Endothelial cell (in vitro differentiated cells): ENCODE data around the gene SULT4A1. TPM values are rescaled to one million over a fixed set of nuclear protein-coding genes. Genes with fewer than 3 reads are reported as not detected.
"Not testable (repeated sequence)": the region's sequence is repeated elsewhere in the genome, so short reads cannot be mapped to it uniquely, and the experiment has no call there.

Experiments
- DNase-seq: peaks from one replicate; pipeline ENCODE4 v3.0.0; 2021; ENCODE audit warnings: low spot score
- H3K27ac Mint-ChIP-seq: one replicate; pipeline ENCODE4 v1.8.0; 2021; ENCODE audit warnings: mixed read lengths, inconsistent platforms; ENCODE audit not compliant: unreplicated experiment
- H3K27me3 Mint-ChIP-seq: one replicate; pipeline ENCODE4 v1.8.0; 2021; ENCODE audit warnings: mild to moderate bottlenecking, moderate library complexity, mixed read lengths, inconsistent platforms; ENCODE audit not compliant: unreplicated experiment
- H3K36me3 Mint-ChIP-seq: one replicate; pipeline ENCODE4 v1.8.0; 2021; ENCODE audit warnings: mild to moderate bottlenecking, low read depth, mixed read lengths, inconsistent platforms; ENCODE audit not compliant: unreplicated experiment
- H3K4me1 Mint-ChIP-seq: one replicate; pipeline ENCODE4 v1.8.0; 2021; ENCODE audit warnings: mild to moderate bottlenecking, mixed read lengths, inconsistent platforms; ENCODE audit not compliant: unreplicated experiment
- H3K4me3 Mint-ChIP-seq: one replicate; pipeline ENCODE4 v1.8.0; 2021; ENCODE audit warnings: mild to moderate bottlenecking, mixed read lengths, inconsistent platforms; ENCODE audit not compliant: unreplicated experiment
- H3K9me3 Mint-ChIP-seq: one replicate; pipeline ENCODE4 v1.8.0; 2021; ENCODE audit warnings: mixed read lengths, inconsistent platforms; ENCODE audit not compliant: unreplicated experiment
- total RNA-seq: library from RNA; stranded (reverse); fragmentation: NEBNext Ultra II Directional; extraction: Animal tissue kit (Norgen Biotek cat#: 25700); gene quantifications from one replicate; pipeline ENCODE4 v1.2.1, GENCODE V29; 2021; ENCODE audit not compliant: unreplicated experiment
- TF ChIP-seq, protein P1 (sequence below): fragments of 200-600 bp; sonication (generic); IDR thresholded peaks from one replicate; pipeline ENCODE4 v1.5.0; 2021; ENCODE audit warnings: antibody characterized with exemption; ENCODE audit not compliant: unreplicated experiment

SULT4A1 gene
- total RNA-seq, 1 donor from 2014 or later, result 16.5 TPM

DNA sequence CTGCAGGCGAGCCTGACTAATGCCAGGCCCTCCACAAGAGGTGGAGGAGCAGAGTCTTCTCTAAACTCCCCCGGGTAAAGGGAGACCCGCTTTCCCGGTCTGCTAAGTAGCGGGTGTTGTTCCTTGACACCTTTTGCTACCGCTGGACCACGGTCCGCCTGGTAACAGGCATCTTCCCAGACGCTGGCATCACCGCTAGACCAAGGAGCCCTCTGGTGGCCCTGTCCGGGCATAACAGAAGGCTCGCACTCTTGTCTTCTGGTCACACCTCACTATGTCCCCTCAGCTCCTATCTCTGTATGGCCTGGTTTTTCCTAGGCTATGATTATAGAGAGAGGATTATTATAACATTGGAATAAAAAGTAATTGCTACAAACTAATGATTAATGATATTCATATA is 42.1 kb upstream of the SULT4A1 start:
- not testable (repeated sequence) for H3K27me3 Mint-ChIP-seq, H3K27ac Mint-ChIP-seq, H3K9me3 Mint-ChIP-seq, H3K4me3 Mint-ChIP-seq, H3K36me3 Mint-ChIP-seq, H3K4me1 Mint-ChIP-seq
- TF ChIP-seq, protein P1, sequence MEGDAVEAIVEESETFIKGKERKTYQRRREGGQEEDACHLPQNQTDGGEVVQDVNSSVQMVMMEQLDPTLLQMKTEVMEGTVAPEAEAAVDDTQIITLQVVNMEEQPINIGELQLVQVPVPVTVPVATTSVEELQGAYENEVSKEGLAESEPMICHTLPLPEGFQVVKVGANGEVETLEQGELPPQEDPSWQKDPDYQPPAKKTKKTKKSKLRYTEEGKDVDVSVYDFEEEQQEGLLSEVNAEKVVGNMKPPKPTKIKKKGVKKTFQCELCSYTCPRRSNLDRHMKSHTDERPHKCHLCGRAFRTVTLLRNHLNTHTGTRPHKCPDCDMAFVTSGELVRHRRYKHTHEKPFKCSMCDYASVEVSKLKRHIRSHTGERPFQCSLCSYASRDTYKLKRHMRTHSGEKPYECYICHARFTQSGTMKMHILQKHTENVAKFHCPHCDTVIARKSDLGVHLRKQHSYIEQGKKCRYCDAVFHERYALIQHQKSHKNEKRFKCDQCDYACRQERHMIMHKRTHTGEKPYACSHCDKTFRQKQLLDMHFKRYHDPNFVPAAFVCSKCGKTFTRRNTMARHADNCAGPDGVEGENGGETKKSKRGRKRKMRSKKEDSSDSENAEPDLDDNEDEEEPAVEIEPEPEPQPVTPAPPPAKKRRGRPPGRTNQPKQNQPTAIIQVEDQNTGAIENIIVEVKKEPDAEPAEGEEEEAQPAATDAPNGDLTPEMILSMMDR, result peak; percentile 59
- DNase-seq, result peak; percentile 56

DNA sequence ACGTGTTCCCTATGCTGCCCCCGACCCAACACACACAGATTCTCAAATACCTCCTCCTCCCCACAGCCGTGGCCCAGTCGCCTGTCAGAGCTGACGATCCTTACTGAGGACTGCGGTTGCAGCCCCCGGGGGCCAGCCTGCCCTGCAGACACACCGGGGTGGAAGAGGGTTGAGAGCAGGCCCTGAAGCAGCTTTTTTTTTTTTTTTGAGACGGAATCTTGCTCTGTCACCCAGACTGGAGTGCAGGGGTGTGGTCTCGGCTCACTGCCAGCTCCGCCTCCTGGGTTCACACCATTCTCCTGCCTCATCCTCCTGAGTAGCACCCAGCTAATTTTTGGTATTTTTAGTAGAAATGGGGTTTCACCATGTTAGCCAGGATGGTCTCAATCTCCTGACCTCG is 40.7 kb upstream of the SULT4A1 start:
- H3K4me1 Mint-ChIP-seq, H3K27me3 Mint-ChIP-seq, DNase-seq, H3K27ac Mint-ChIP-seq, H3K36me3 Mint-ChIP-seq, H3K9me3 Mint-ChIP-seq, H3K4me3 Mint-ChIP-seq: not testable (repeated sequence)

GRCh38 chr22:43901976-43902643 is 39.8 kb upstream of the SULT4A1 start:
- Mint-ChIP-seq H3K4me1 (no peaks in the 10 kb centered on the region), H3K27me3 (peaks cover 9% of the 10 kb centered on the region), H3K27ac (no peak overlapping the region), H3K9me3 (no peaks in the 10 kb centered on the region), H3K36me3 (no peaks in the 10 kb centered on the region), H3K4me3 (no peak overlapping the region)
- TF ChIP-seq, protein P1, result no peak
- no peak for DNase-seq

- TF ChIP-seq, protein P1, result no peak
- H3K27ac Mint-ChIP-seq, result no peak overlapping the region
- no peaks in the 10 kb centered on the region for H3K36me3 Mint-ChIP-seq
- DNase-seq, result no peak
- no peak overlapping the region for H3K4me3 Mint-ChIP-seq
- peaks cover 4% of the 10 kb centered on the region for H3K27me3 Mint-ChIP-seq
- no peaks in the 10 kb centered on the region for H3K9me3 Mint-ChIP-seq
- H3K4me1 Mint-ChIP-seq, result no peaks in the 10 kb centered on the region
These were observed 37.9 kb upstream of the SULT4A1 start for GRCh38 chr22:43900206-43900605.

GRCh38 chr22:43897751-43898261 is 35.5 kb upstream of the SULT4A1 start:
- TF ChIP-seq, protein P1, result no peak
- H3K4me1 Mint-ChIP-seq, result no peaks in the 10 kb centered on the region
- H3K27me3 Mint-ChIP-seq, result peaks cover 2% of the 10 kb centered on the region
- no peak for DNase-seq
- no peak overlapping the region for H3K4me3 Mint-ChIP-seq
- no peak overlapping the region for H3K27ac Mint-ChIP-seq
- H3K36me3 Mint-ChIP-seq, result no peaks in the 10 kb centered on the region
- H3K9me3 Mint-ChIP-seq, result no peaks in the 10 kb centered on the region
